Effector memory CD4-positive, alpha-beta T cell (primary cell): ENCODE measurements around the gene PPP1R15B.

Experiments used
- DNase-seq, 3 donors: peaks; one replicate each; pipeline ENCODE4 v3.0.0-alpha.2; 2020
- H3K27ac ChIP-seq: 2 replicates; pipeline ENCODE4 v1.7.0; 2013; ENCODE audit warnings: mild to moderate bottlenecking, low read length, moderate library complexity; ENCODE audit not compliant: insufficient read depth, poor library complexity, severe bottlenecking
- H3K27me3 ChIP-seq: replicated peaks from 2 replicates; pipeline ENCODE4 v1.7.0; 2013; ENCODE audit warnings: mild to moderate bottlenecking, low read length; ENCODE audit not compliant: insufficient read depth, control insufficient read depth, poor library complexity, severe bottlenecking
- H3K36me3 ChIP-seq: 2 replicates; pipeline ENCODE4 v1.7.0; 2013; ENCODE audit warnings: mild to moderate bottlenecking, low read length, moderate library complexity; ENCODE audit not compliant: control insufficient read depth, insufficient read depth
- H3K4me1 ChIP-seq: 2 replicates; pipeline ENCODE4 v1.7.0; 2013; ENCODE audit warnings: low read length, mild to moderate bottlenecking; ENCODE audit not compliant: control insufficient read depth, insufficient read depth, poor library complexity, severe bottlenecking
- H3K4me3 ChIP-seq: 2 replicates; pipeline ENCODE4 v1.7.0; 2013; ENCODE audit warnings: low read length, low read depth, mild to moderate bottlenecking; ENCODE audit not compliant: insufficient read depth, poor library complexity, severe bottlenecking
- H3K9me3 ChIP-seq: 2 replicates; pipeline ENCODE4 v1.7.0; 2013; ENCODE audit warnings: mild to moderate bottlenecking, low read length, moderate library complexity; ENCODE audit not compliant: control insufficient read depth
- total RNA-seq, 3 donors: gene quantifications; one replicate each; lab custom pipeline; 2026; lab: John Stamatoyannopoulos, UW

PPP1R15B gene
- total RNA-seq: 986 to 1,553 (median 1,170) reads per million in 3 donors

GRCh38 chr1:204411451-204412204 lies at the start of gene PPP1R15B:
Gene PPP1R15B, minus strand, starts transcription at chr1:204411817. Its CDS starts 406 bp downstream, at chr1:204411411.
- Histone ChIP-seq H3K36me3 (no peaks in the 10 kb centered on the region), H3K27ac (peak within 1 kb of the TSS; percentile 100), H3K27me3 (no peaks in the 10 kb centered on the region), H3K4me3 (peak within 1 kb of the TSS; percentile 93), H3K4me1 (no peaks in the 10 kb centered on the region), H3K9me3 (no peaks in the 10 kb centered on the region)
- DNase-seq: peak; percentile 95 to 98 (median 97)

- peaks cover 58% of the 10 kb centered on the region for H3K4me1 ChIP-seq
- peak overlapping the region; percentile 74 for H3K27ac ChIP-seq
- DNase-seq: no peak
- H3K27me3 ChIP-seq: no peaks in the 10 kb centered on the region
- peaks cover 26% of the 10 kb centered on the region for H3K36me3 ChIP-seq
- no peak overlapping the region for H3K4me3 ChIP-seq
- H3K9me3 ChIP-seq: no peaks in the 10 kb centered on the region
Observed at GRCh38 chr1:204460346-204460745, 48.7 kb upstream of the PPP1R15B start.

- DNase-seq: no peak
- Histone ChIP-seq H3K36me3 (peaks cover 32% of the 10 kb centered on the region), H3K4me3 (no peak overlapping the region), H3K9me3 (no peaks in the 10 kb centered on the region), H3K27me3 (no peaks in the 10 kb centered on the region), H3K4me1 (peaks cover 53% of the 10 kb centered on the region), H3K27ac (no peak overlapping the region)
Observed at GRCh38 chr1:204459706-204460105, 48.1 kb upstream of the PPP1R15B start.

- DNase-seq: no peak
- Histone ChIP-seq H3K4me1 (peaks cover 47% of the 10 kb centered on the region), H3K36me3 (peaks cover 35% of the 10 kb centered on the region), H3K4me3 (no peak overlapping the region), H3K27ac (no peak overlapping the region), H3K9me3 (no peaks in the 10 kb centered on the region), H3K27me3 (no peaks in the 10 kb centered on the region)
Observed at GRCh38 chr1:204457666-204458065, 46.0 kb upstream of the PPP1R15B start.

GRCh38 chr1:204456826-204457442 lies 45.3 kb upstream of the PPP1R15B start:
- peaks cover 45% of the 10 kb centered on the region for H3K4me1 ChIP-seq
- DNase-seq: no peak
- H3K27ac ChIP-seq: no peak overlapping the region
- H3K4me3 ChIP-seq: no peak overlapping the region
- H3K9me3 ChIP-seq: no peaks in the 10 kb centered on the region
- no peaks in the 10 kb centered on the region for H3K27me3 ChIP-seq
- peaks cover 35% of the 10 kb centered on the region for H3K36me3 ChIP-seq

GRCh38 chr1:204455831-204456145 lies 44.2 kb upstream of the PPP1R15B start:
- Histone ChIP-seq H3K4me1 (peaks cover 38% of the 10 kb centered on the region), H3K36me3 (peaks cover 35% of the 10 kb centered on the region), H3K27ac (peak overlapping the region; percentile 8), H3K27me3 (no peaks in the 10 kb centered on the region), H3K9me3 (no peaks in the 10 kb centered on the region), H3K4me3 (no peak overlapping the region)
- no peak for DNase-seq

GRCh38 chr1:204455063-204455830 lies 43.6 kb upstream of the PPP1R15B start:
- Histone ChIP-seq H3K27me3 (no peaks in the 10 kb centered on the region), H3K4me3 (no peak overlapping the region), H3K4me1 (peaks cover 39% of the 10 kb centered on the region), H3K9me3 (no peaks in the 10 kb centered on the region), H3K27ac (peak overlapping the region; percentile 8), H3K36me3 (peaks cover 37% of the 10 kb centered on the region)
- no peak for DNase-seq

- Histone ChIP-seq H3K4me1 (peaks cover 32% of the 10 kb centered on the region), H3K36me3 (peaks cover 41% of the 10 kb centered on the region), H3K27me3 (no peaks in the 10 kb centered on the region), H3K4me3 (no peak overlapping the region), H3K27ac (peak overlapping the region; percentile 18), H3K9me3 (no peaks in the 10 kb centered on the region)
- no peak for DNase-seq
Observed at GRCh38 chr1:204454476-204454875, 42.9 kb upstream of the PPP1R15B start.

GRCh38 chr1:204453141-204453772 lies 41.6 kb upstream of the PPP1R15B start:
- H3K4me1 ChIP-seq: peaks cover 33% of the 10 kb centered on the region

More at GRCh38 chr1:204453141-204453772, 41.6 kb upstream of the PPP1R15B start:
- no peaks in the 10 kb centered on the region for H3K9me3 ChIP-seq
- DNase-seq: peak; percentile 66 to 80 (median 77)
- H3K4me3 ChIP-seq: peak overlapping the region; percentile 22
- no peaks in the 10 kb centered on the region for H3K27me3 ChIP-seq
- H3K27ac ChIP-seq: peak overlapping the region; percentile 85
- H3K36me3 ChIP-seq: peaks cover 39% of the 10 kb centered on the region
